ENCODE results near the gene DMXL1.

DNA sequence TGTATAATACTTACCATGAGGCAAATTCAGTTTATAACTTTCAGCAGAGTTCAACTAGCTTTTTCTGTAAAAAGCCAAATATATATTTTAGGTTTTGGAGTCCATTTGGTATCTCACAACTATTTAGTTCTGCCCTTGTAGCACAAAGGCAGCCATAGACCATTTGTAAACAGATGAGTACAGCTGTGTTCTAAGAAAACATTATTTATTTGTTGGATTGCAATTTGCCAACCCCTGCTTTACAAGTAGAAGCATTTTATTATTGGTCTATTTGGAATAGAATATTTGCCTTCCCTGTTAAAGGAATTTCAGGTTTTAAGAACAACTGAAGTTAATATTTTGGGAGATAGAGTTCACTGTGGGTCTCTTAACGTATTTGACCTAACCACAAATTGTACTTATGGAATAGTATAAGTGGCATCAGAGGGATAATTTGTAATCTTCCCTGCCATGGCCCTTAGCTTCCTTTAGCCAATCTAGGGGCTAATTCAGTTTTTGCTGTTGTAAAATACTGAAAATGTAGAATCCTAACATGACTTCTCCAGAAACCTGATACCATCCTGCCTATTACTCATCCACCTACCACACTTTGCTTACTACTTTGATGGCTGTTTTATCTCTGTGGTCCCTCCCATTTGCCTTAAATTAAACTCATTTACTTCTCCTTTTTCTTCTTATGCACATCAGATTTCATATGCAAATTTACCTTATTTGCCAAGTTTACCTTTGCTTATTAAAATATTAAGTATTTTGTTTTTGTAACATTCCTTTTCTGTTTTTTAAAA is 109.2 kb downstream of the DMXL1 start:
- TF ChIP-seq POLR2A (IDR thresholded peaks at IDR 0.05; ENCODE audit: low read length): no peak
- no peak for TF ChIP-seq GATA1 (IDR thresholded peaks at IDR 0.05; ENCODE audit: low read depth, low read length)

Data from erythroblast (primary cell).